ENCODE results near the gene SH3GL1.

DNA sequence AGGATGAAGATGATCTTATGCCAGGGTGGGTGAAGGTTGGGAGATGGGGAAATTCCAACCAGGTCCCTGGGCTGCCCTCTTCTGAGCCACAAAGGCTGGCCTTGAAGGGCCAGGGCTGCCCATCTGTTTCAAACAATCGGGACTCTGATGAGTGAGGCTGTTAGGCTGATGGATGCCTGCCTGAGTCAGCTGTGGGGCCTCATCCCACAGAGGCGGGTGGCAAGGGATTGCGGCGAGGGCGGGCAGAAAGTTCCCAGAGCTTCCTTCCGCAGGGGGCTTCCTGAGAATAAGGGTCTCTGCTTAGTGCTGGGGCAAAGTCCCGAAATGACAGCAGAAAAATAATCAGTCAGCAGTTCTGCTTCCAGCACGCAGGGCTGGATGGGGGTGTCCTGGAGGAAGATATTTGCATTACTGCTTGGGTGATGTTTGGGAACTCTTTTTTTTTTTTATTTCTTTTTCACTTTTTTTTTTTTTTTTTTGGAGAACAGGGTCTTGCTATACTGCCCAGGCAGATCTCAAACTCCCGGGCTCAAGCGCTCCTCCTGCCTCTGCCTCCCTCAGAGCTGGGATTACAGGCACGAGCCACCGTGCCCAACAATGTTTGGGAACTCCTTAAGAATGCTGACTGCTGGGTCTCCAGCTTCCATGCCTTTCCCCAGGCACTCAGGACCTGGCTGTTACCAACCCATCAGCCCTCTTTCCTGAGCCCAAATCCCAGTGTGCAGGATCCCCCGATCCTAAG lies 14.1 kb downstream of the SH3GL1 start:
- TF ChIP-seq, protein P1, sequence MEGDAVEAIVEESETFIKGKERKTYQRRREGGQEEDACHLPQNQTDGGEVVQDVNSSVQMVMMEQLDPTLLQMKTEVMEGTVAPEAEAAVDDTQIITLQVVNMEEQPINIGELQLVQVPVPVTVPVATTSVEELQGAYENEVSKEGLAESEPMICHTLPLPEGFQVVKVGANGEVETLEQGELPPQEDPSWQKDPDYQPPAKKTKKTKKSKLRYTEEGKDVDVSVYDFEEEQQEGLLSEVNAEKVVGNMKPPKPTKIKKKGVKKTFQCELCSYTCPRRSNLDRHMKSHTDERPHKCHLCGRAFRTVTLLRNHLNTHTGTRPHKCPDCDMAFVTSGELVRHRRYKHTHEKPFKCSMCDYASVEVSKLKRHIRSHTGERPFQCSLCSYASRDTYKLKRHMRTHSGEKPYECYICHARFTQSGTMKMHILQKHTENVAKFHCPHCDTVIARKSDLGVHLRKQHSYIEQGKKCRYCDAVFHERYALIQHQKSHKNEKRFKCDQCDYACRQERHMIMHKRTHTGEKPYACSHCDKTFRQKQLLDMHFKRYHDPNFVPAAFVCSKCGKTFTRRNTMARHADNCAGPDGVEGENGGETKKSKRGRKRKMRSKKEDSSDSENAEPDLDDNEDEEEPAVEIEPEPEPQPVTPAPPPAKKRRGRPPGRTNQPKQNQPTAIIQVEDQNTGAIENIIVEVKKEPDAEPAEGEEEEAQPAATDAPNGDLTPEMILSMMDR (IDR thresholded peaks at IDR 0.05) = no peak
- TF ChIP-seq POLR2A (IDR thresholded peaks at IDR 0.05) = no peak
